Keratinocyte (primary cell): Measurements from ENCODE around the gene C10orf67.

Source experiments
- EZH2 ChIP-seq: IDR thresholded peaks from one replicate; pipeline ENCODE4 v1.6.1; 2012; ENCODE audit warnings: inconsistent platforms, mild to moderate bottlenecking, low read length, moderate library complexity
- TF ChIP-seq, protein P1 (sequence below), 3 experiments: IDR thresholded peaks in 1 of 3; conservative IDR thresholded peaks in 1 of 3; optimal IDR thresholded peaks in 1 of 3; 2 replicates in 2 of 3; 3 replicates in 1 of 3; pipeline versions ENCODE3 to v1.5.1; 2011; ENCODE audit warnings: low read length in 3 of 3, mild to moderate bottlenecking in 3 of 3, moderate library complexity in 2 of 3, control low read depth in 1 of 3, inconsistent platforms in 1 of 3; ENCODE audit not compliant: insufficient read depth in 2 of 3; ENCODE audit errors: extremely low read depth in 1 of 3

DNA sequence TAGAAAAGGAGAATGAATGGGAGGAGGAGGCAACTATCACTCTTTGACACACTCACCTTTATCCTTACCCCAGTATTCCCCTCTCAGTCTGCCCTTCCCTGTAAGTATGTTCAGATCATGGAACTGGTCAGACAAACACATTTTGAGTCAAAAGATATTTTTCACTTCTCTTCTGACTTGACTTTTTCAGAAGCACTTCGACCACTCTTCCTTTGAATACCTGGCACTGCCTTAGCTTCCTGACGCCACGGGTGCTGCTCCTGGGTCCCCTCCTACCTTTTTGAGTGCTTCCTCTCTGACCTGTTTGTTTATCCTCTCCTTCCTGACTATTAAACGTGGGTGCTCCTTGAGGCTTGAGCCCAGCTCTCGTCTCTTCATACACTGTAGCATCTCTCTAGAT, 19.8 kb upstream of the C10orf67 start:
- TF ChIP-seq, protein P1, sequence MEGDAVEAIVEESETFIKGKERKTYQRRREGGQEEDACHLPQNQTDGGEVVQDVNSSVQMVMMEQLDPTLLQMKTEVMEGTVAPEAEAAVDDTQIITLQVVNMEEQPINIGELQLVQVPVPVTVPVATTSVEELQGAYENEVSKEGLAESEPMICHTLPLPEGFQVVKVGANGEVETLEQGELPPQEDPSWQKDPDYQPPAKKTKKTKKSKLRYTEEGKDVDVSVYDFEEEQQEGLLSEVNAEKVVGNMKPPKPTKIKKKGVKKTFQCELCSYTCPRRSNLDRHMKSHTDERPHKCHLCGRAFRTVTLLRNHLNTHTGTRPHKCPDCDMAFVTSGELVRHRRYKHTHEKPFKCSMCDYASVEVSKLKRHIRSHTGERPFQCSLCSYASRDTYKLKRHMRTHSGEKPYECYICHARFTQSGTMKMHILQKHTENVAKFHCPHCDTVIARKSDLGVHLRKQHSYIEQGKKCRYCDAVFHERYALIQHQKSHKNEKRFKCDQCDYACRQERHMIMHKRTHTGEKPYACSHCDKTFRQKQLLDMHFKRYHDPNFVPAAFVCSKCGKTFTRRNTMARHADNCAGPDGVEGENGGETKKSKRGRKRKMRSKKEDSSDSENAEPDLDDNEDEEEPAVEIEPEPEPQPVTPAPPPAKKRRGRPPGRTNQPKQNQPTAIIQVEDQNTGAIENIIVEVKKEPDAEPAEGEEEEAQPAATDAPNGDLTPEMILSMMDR (optimal IDR thresholded peaks at IDR 0.05 in 1 of 3, IDR thresholded peaks at IDR 0.05 in 1 of 3, conservative IDR thresholded peaks at IDR 0.05 in 1 of 3; ENCODE audit: extremely low read depth in 1 of 3, insufficient read depth in 2 of 3, low read length in 3 of 3) = no peak
- TF ChIP-seq EZH2 = no peak
